Left ventricle myocardium inferior (tissue), 1 donor: ENCODE measurements around the gene PNMA1. TPM values are rescaled to one million over a fixed set of nuclear protein-coding genes. Genes with fewer than 3 reads are reported as not detected.

Experiments
- DNase-seq: peaks from one replicate; pipeline ENCODE4 v3.0.0-alpha.2; 2020
- H3K27ac ChIP-seq: fragments of 200-600 bp; replicated peaks from 2 replicates; pipeline ENCODE4 v1.8.0; 2021
- H3K27me3 ChIP-seq: fragments of 200-600 bp; 2 replicates; pipeline ENCODE4 v1.8.0; 2021; ENCODE audit warnings: low read depth
- H3K36me3 ChIP-seq: fragments of 200-600 bp; 2 replicates; pipeline ENCODE4 v1.8.0; 2021
- H3K4me1 ChIP-seq: fragments of 200-600 bp; 2 replicates; pipeline ENCODE4 v1.8.0; 2021
- H3K4me3 ChIP-seq: fragments of 200-600 bp; 2 replicates; pipeline ENCODE4 v1.8.0; 2021; ENCODE audit warnings: mild to moderate bottlenecking, moderate library complexity
- H3K9me3 ChIP-seq: fragments of 200-600 bp; replicated peaks from 2 replicates; pipeline ENCODE4 v1.8.0; 2021
- intact Hi-C: fragments of 100-400 bp; cut with micrococcal nuclease; formaldehyde crosslinking; loops from one replicate; pipeline ENCODE4 v1.11.0; 2022
- total RNA-seq: library from RNA; stranded (reverse); fragmentation: NEBNext Ultra II Directional; extraction: Animal tissue kit (Norgen Biotek cat#: 25700); gene quantifications from one replicate; pipeline ENCODE4 v1.2.1, GENCODE V29; 2021
- TF ChIP-seq, protein P1 (sequence below): fragments of 200-600 bp; IDR thresholded peaks from 2 replicates; pipeline ENCODE4 v1.8.0; 2021; ENCODE audit warnings: antibody characterized with exemption, mild to moderate bottlenecking, borderline replicate concordance
- donor health status: DM: no; HTN: yes; CAD: no; lungs with severe emphysema.

PNMA1 gene
- total RNA-seq, 1 donor from 2014 or later, result 19.2 TPM

DNA sequence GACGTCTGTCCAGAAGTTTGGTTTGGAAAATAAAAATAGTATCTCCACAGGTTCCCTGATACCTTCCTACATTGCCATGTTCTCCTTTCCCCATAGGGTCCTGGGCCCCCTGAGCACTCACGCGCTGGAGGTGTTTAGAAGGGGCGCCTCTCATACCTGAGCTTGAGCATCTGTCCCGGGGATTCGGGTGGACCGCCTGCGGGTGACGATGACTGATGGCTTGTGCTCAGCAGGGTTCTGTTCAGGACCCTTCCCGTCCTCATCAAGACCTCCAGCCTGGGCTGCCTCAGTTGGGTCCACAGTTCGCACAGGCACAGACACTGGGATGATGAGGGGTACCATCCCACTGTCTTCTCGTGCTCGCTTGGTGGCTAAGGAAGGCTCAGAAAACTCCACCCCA is 22.7 kb upstream of the PNMA1 start:
- no peaks in the 10 kb centered on the region for H3K9me3 ChIP-seq
- intact Hi-C loops, result no loop called here
- TF ChIP-seq, protein P1, sequence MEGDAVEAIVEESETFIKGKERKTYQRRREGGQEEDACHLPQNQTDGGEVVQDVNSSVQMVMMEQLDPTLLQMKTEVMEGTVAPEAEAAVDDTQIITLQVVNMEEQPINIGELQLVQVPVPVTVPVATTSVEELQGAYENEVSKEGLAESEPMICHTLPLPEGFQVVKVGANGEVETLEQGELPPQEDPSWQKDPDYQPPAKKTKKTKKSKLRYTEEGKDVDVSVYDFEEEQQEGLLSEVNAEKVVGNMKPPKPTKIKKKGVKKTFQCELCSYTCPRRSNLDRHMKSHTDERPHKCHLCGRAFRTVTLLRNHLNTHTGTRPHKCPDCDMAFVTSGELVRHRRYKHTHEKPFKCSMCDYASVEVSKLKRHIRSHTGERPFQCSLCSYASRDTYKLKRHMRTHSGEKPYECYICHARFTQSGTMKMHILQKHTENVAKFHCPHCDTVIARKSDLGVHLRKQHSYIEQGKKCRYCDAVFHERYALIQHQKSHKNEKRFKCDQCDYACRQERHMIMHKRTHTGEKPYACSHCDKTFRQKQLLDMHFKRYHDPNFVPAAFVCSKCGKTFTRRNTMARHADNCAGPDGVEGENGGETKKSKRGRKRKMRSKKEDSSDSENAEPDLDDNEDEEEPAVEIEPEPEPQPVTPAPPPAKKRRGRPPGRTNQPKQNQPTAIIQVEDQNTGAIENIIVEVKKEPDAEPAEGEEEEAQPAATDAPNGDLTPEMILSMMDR, result no peak
- peaks cover 72% of the 10 kb centered on the region for H3K36me3 ChIP-seq
- no peak for DNase-seq
- no peak overlapping the region for H3K4me3 ChIP-seq
- no peaks in the 10 kb centered on the region for H3K27me3 ChIP-seq
- peaks cover 45% of the 10 kb centered on the region for H3K4me1 ChIP-seq
- no peak overlapping the region for H3K27ac ChIP-seq

GRCh38 chr14:73732006-73732405 is 17.8 kb upstream of the PNMA1 start:
- Histone ChIP-seq H3K36me3 (peaks cover 74% of the 10 kb centered on the region), H3K9me3 (no peaks in the 10 kb centered on the region), H3K4me3 (no peak overlapping the region), H3K27ac (peak overlapping the region; percentile 55), H3K4me1 (peaks cover 52% of the 10 kb centered on the region), H3K27me3 (no peaks in the 10 kb centered on the region)
- no peak for DNase-seq
- intact Hi-C loops, result no loop called here
- TF ChIP-seq, protein P1, result no peak

- H3K27ac ChIP-seq, result peak overlapping the region; percentile 55
Measured at GRCh38 chr14:73731111-73731510, 16.9 kb upstream of the PNMA1 start.

GRCh38 chr14:73729556-73730265 is 15.5 kb upstream of the PNMA1 start:
- Histone ChIP-seq H3K4me1 (peaks cover 75% of the 10 kb centered on the region), H3K36me3 (peaks cover 75% of the 10 kb centered on the region), H3K9me3 (no peaks in the 10 kb centered on the region), H3K27me3 (no peaks in the 10 kb centered on the region), H3K27ac (peak overlapping the region; percentile 69), H3K4me3 (no peak overlapping the region)
- no peak for DNase-seq
- TF ChIP-seq, protein P1, result no peak
- intact Hi-C loops, result loop anchor here (2.0 kb wide), 1 partner anchor 95 kb away; no protein-coding TSS in a partner anchor

More at GRCh38 chr14:73731111-73731510, 16.9 kb upstream of the PNMA1 start:
- TF ChIP-seq, protein P1, result peak; percentile 39
- Histone ChIP-seq H3K36me3 (peaks cover 74% of the 10 kb centered on the region), H3K9me3 (no peaks in the 10 kb centered on the region), H3K4me3 (no peak overlapping the region), H3K4me1 (peaks cover 61% of the 10 kb centered on the region), H3K27me3 (no peaks in the 10 kb centered on the region)
- no peak for DNase-seq
- intact Hi-C loops, result no loop called here

DNA sequence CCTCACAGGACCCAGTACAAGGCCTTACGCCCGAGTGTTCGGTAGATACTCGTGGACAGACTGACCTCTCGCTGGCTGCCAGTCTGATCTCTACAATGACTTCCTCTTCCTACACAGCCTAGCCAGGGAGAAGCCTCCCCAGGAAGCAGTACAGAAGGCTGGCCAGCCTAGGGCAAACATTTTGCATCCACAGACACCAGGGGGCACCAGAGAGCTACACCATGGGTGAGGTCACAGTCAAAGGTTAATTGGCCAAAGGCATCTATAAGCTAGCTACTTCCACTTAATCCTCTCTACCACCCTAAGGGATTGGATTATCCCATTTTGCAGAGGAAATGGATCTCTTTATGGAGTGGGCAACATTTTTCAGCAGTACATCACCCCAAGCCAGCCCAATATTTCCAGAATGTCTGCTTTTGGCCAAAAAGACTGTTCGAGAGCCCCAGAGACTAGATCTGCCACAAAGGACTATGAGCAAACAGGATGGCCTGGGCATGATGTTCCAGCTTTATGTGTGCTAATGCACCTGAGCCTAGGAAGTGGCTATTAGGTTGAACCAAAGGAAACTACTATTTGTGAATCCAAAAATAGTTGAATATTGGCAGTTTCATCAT is 14.6 kb upstream of the PNMA1 start:
- peak; percentile 86 for DNase-seq
- Histone ChIP-seq H3K27ac (peak overlapping the region; percentile 69), H3K36me3 (peaks cover 70% of the 10 kb centered on the region), H3K4me3 (no peak overlapping the region), H3K27me3 (no peaks in the 10 kb centered on the region), H3K9me3 (no peaks in the 10 kb centered on the region), H3K4me1 (peaks cover 84% of the 10 kb centered on the region)
- intact Hi-C loops, result loop anchor here (2.0 kb wide), 1 partner anchor 96 kb away; no protein-coding TSS in a partner anchor
- TF ChIP-seq, protein P1, result peak; percentile 97
